K562 (cell line): ENCODE measurements around the gene LAX1. TPM values are rescaled to one million over a fixed set of nuclear protein-coding genes. Genes with fewer than 3 reads are reported as not detected.

Source experiments
- ASH1L ChIP-seq: fragments of 450-650 bp; IDR thresholded peaks from 2 replicates; pipeline ENCODE4 v1.6.1; 2018; ENCODE audit warnings: borderline replicate concordance, mild to moderate bottlenecking, low read depth; ENCODE audit not compliant: partially characterized antibody
- CUX1 ChIP-seq: fragments of 200-800 bp; sonication (Bioruptor generic); IDR thresholded peaks from 2 replicates; pipeline ENCODE4 v1.6.1; 2016; ENCODE audit warnings: missing genetic modification characterization, missing compliant biosample characterization
- FOXP4 ChIP-seq: sonication (generic); formaldehyde crosslinking; IDR thresholded peaks from 2 replicates; pipeline ENCODE4 v1.8.0; 2022; ENCODE audit warnings: mild to moderate bottlenecking, missing genetic modification reagents, borderline replicate concordance
- HIVEP1 ChIP-seq: fragments of 250-450 bp; sonication (Bioruptor Pico); IDR thresholded peaks from 2 replicates; pipeline ENCODE4 v1.4.0; 2020; ENCODE audit warnings: mild to moderate bottlenecking
- IRF1 ChIP-seq: sonication (generic); formaldehyde crosslinking; IDR thresholded peaks from 2 replicates; pipeline ENCODE4 v1.8.0; 2022; ENCODE audit warnings: missing genetic modification reagents, mild to moderate bottlenecking, borderline replicate concordance
- NFE2 ChIP-seq: IDR thresholded peaks from 2 replicates; pipeline ENCODE4 v1.6.1; 2014; ENCODE audit warnings: antibody characterized with exemption, low read depth
- TEAD2 ChIP-seq: fragments of 450-650 bp; IDR thresholded peaks from 2 replicates; pipeline ENCODE4 v1.6.1; 2016; ENCODE audit warnings: missing genetic modification characterization, control low read depth, missing compliant biosample characterization
- ZKSCAN8 ChIP-seq: fragments of 200-800 bp; sonication (Bioruptor generic); IDR thresholded peaks from 2 replicates; pipeline ENCODE4 v1.6.1; 2016; ENCODE audit warnings: missing genetic modification characterization, missing compliant biosample characterization
- ZNF274 ChIP-seq: IDR thresholded peaks from 2 replicates; pipeline ENCODE4 v1.6.1; 2011; ENCODE audit warnings: low read depth, mild to moderate bottlenecking, low read length, moderate library complexity, borderline replicate concordance
- ZNF609 ChIP-seq: sonication (generic); formaldehyde crosslinking; IDR thresholded peaks from 2 replicates; pipeline ENCODE4 v1.8.1; 2023; ENCODE audit warnings: missing genetic modification reagents, mild to moderate bottlenecking, borderline replicate concordance
- ZSCAN32 ChIP-seq: fragments of 450-650 bp; formaldehyde crosslinking; IDR thresholded peaks from 2 replicates; pipeline ENCODE4 v1.4.0; 2020; ENCODE audit warnings: mild to moderate bottlenecking, moderate library complexity
- polyA plus RNA-seq, 8 experiments: library from polyadenylated mRNA; depleted of rRNA in 4 of 8; stranded (reverse) in 5 of 8; unstranded in 3 of 8; fragments of >200 nt; fragmentation: Nextera tagmentation in 2 of 8; fragmentation: Illumina TruSeq in 1 of 8; extraction: Ambion mirVana in 2 of 8; extraction: Trizol in 1 of 8; gene quantifications; 2 replicates each; pipeline versions ENCODE4 v1.2.1 to v1.2.3, GENCODE V29; 2011 to 2014; ENCODE audit warnings: inconsistent platforms in 1 of 8, missing spikeins in 1 of 8
- total RNA-seq, 7 experiments: library from RNA; depleted of rRNA in 6 of 7; stranded (reverse); fragments of >200 nt in 6 of 7; fragmentation: Illumina TruSeq in 2 of 7; extraction: Trizol in 2 of 7; gene quantifications; 2 replicates each; pipeline versions ENCODE4 v1.2.1 to v1.2.3, GENCODE V29; 2011 to 2021; ENCODE audit warnings: low replicate concordance in 1 of 7

Gene LAX1
- total and polyA plus RNA-seq, 9 of the 15 experiments (the other 6 are each of a cell fraction or from before 2014, with no cell fraction given), result not detected

DNA sequence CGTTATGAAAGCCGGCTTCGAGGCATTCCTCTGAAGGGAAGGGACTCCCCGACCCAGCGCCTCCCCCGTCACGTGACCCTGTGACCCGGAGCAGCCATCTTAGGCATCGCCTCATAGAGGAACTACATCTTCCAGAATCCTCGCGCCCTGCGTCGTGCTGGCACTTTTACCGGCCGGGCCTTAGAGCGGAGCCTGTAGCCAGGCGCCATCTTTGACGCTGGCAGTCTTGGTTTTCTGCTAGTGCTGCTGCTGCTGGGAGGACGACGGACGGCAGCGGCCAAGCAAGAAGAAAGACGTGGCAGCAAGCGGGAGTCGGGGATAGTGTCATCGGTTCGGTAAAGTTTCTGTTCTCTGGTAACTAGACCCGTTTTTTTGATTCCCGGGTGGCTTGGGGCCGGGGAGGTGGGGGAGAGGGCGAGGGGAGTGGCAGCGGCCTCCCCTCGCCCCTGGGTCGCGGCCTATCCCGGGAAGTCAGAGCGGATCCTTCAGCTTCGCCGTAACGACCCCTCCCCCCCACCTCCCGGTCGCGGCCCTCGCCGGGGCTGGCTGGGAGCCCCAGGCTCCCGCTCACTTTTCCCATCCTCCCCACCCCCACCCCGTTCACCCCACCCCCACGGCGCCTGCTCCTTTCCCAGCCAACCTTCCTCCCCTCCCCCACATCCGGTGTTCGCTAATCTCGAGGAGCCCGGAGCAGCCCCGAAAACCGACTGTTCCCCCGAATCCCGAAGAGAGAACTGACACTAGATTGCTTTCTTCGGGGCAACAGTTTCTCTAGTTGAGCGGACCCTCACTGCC, 30.7 kb downstream of the LAX1 start, which contains the start of the genes ZBED6 and ZC3H11A (continued):
- TF ChIP-seq ZNF609 (CRISPR knock-in tag) (no peak), CUX1 (0 out of 2 replicates have a peak, but pooled peaks have one; percentile 27), ZSCAN32 (0 out of 2 replicates have a peak, but pooled peaks have one; percentile 8), IRF1 (no peak), FOXP4 (no peak), ASH1L (no peak), ZNF274 (no peak), NFE2 (0 out of 2 replicates have a peak, but pooled peaks have one; percentile 34), TEAD2 (tag) (no peak), ZKSCAN8 (CRISPR knock-in tag) (0 out of 2 replicates have a peak, but pooled peaks have one; percentile 1), HIVEP1 (CRISPR knock-in tag) (no peak)
